Measurements from ENCODE around the gene EARS2.

EARS2 gene

GRCh38 chr16:23578101-23578830 is 21.1 kb upstream of the EARS2 start:
- no peak for DNase-seq (ENCODE audit: low read depth)
- H3K4me3 ChIP-seq (ENCODE audit: control insufficient read depth, low read depth, low read length) = no peak overlapping the region
- TF ChIP-seq CTCF (IDR thresholded peaks at IDR 0.05; ENCODE audit: control insufficient read depth, insufficient read depth, low read depth, low read length, missing control alignments) = no peak

- no peak for TF ChIP-seq CTCF (IDR thresholded peaks at IDR 0.05; ENCODE audit: control insufficient read depth, insufficient read depth, low read depth, low read length, missing control alignments)
- DNase-seq (ENCODE audit: low read depth) = no peak
- H3K4me3 ChIP-seq (ENCODE audit: control insufficient read depth, low read depth, low read length) = no peak overlapping the region
These were observed 20.3 kb upstream of the EARS2 start for GRCh38 chr16:23577493-23577892.

- TF ChIP-seq CTCF (IDR thresholded peaks at IDR 0.05; ENCODE audit: control insufficient read depth, insufficient read depth, low read depth, low read length, missing control alignments) = no peak
- DNase-seq (ENCODE audit: low read depth) = no peak
- no peak overlapping the region for H3K4me3 ChIP-seq (ENCODE audit: control insufficient read depth, low read depth, low read length)
These were observed 18.7 kb upstream of the EARS2 start for GRCh38 chr16:23575834-23576233.

GRCh38 chr16:23573817-23574216 is 16.7 kb upstream of the EARS2 start:
- no peak for DNase-seq (ENCODE audit: low read depth)
- H3K4me3 ChIP-seq (ENCODE audit: control insufficient read depth, low read depth, low read length) = no peak overlapping the region
- TF ChIP-seq CTCF (IDR thresholded peaks at IDR 0.05; ENCODE audit: control insufficient read depth, insufficient read depth, low read depth, low read length, missing control alignments) = no peak

GRCh38 chr16:23572394-23572793 is 15.2 kb upstream of the EARS2 start:
- DNase-seq (ENCODE audit: low read depth) = no peak
- no peak for TF ChIP-seq CTCF (IDR thresholded peaks at IDR 0.05; ENCODE audit: control insufficient read depth, insufficient read depth, low read depth, low read length, missing control alignments)

GRCh38 chr16:23571895-23572294 is 14.7 kb upstream of the EARS2 start:
- H3K4me3 ChIP-seq (ENCODE audit: control insufficient read depth, low read depth, low read length) = no peak overlapping the region
- no peak for DNase-seq (ENCODE audit: low read depth)
- TF ChIP-seq CTCF (IDR thresholded peaks at IDR 0.05; ENCODE audit: control insufficient read depth, insufficient read depth, low read depth, low read length, missing control alignments) = no peak

More at GRCh38 chr16:23572394-23572793, 15.2 kb upstream of the EARS2 start:
- H3K4me3 ChIP-seq (ENCODE audit: control insufficient read depth, low read depth, low read length) = no peak overlapping the region

Measured in AG09309 (cell line).